Stimulated activated CD8-positive, alpha-beta memory T cell treated with anti-CD3 and anti-CD28 coated beads, Interleukin-2, amount 100 ng/mL, for 48 hours (primary cell): ENCODE measurements around the gene CHST11.
"Not testable (repeated sequence)": the region's sequence is repeated elsewhere in the genome, so short reads cannot be mapped to it uniquely, and the experiment has no call there.

Experiments
- DNase-seq, 2 donors: peaks; one replicate each; pipeline ENCODE4 v3.0.0-alpha.2; 2020; ENCODE audit warnings: low read depth in 2 of 2

Gene CHST11

DNA sequence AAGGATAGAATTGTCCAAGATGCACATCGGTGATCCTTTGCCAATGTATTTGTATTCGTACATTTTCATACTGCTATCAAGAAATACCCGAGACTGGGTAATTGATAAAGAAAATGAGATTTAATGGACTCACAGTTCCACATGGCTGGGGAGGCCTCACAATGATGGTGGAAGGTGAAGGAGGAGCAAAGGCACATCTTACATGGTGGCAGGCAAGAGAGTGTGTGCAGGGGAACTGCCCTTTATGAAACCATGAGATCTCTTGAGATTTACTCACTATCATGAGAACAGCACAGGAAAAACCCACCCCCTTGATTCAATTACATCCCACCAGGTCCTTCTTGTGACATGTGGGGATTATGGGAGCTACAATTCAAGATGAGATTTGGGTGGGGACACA is 107.9 kb downstream of the CHST11 start:
- not testable (repeated sequence) for DNase-seq

DNA sequence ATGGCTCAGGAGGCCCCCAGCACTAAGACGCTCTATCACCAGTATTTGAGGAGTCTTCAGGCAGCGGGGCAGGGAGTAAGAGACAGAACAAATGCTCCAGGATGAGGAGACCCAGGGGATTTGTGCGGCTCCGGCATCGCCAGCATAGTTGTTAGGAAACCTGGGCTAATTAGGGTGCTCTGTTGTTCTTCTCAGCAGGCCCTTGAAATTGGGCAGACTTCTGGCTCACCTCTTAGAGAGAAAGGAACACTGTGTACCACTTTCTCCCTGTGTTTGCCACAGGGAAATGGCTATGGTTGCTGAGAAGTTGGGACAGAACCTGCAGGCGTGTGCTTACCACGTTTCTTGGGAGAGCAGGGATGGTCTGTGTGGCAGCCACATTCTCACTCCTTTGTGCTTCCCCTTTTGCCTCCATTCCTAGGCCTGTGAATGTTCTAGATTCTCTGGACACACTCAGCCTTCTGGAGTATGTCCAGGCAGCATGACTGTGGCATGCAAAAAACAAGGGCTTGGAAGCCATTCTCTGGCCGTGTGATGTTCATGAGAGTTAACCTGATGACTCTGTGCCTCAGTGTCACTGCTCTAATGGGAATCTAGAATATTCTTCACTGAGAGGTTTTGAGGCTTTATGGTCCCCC is 109.0 kb downstream of the CHST11 start:
- DNase-seq, result no peak

DNA sequence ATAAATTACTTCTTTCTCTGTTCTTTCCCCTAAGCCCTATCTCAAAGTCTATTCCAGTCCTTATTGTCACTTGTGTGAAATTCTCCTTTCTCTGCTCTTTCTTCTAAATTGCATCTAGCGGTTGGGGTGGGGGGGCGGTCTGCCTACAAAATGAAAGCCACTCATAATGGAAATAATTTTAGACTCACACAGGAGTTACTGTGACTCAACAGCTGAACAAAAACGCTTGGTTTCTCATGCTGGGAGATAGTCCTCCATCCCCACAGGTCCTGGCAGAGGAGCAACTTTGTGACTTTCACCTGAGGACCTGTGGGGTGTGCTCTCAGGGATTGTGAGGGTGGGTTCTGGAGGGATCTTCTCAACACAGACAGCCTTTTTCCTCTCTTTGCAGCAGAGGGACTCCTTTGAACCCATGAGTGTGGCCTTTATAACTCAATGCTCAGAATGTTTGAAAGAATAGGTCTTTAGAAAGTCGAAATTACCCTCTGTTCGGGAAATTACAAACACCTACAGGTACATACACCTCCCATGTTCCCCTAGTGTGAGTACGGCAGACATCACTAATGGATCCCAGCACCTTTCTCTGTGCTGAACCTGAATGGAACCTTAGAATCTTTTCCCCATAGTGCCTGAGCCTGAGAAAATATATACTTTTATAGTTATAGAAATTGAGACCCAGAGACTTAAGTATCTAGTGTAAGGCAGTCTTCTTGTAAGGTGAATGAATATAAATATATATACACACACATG is 109.7 kb downstream of the CHST11 start:
- peak; percentile 14 to 22 for DNase-seq

DNA sequence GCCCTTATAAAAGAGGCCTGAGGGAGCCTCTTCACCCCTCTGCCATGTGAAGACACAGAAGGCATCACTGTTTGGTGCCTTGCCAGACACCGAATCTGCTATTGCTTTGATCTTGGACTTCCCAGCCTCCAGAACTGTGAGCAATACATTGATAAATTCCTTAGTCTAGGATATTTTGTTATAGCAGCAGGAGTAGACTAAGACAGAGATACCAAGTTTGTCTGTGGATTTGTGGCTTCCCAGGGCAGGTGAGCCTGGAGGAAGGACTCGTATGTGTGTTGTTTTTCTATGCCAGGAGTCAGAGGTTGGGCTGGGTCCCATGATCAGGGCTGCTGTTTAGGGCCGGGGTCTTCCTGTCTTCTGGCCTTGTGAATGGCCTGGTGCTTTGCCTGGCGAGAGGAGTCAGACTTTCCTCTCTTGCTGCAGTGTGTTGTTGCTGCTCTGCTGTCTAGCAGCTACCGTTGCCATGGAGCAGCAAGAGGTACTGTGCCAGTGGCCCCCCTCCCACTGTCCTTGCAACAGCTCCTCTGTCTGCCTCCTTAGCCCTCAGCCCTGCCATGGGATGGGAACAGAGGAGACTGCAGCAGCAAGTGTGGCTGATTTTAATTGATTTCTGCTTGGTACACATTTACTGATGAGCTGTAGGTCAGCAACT is 111.2 kb downstream of the CHST11 start:
- DNase-seq, result no peak

DNA sequence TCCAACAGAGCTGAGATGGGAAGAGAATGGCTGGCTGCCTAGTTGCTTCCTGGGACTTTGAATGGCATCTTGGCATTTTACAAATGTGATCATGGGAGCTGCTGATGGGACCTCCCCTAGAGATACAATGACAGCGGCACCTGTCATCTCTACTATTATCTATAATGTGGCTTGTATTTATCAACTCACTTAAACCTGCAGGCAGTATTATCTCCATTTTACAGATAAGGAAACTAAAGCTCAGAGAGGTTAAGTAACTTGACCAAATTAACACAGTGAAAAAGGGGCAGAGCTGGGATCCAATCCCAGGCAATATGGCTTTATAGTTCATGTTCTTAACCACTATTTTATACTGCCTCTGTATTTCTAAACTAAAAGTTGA is 111.7 kb downstream of the CHST11 start:
- DNase-seq, result no peak

DNA sequence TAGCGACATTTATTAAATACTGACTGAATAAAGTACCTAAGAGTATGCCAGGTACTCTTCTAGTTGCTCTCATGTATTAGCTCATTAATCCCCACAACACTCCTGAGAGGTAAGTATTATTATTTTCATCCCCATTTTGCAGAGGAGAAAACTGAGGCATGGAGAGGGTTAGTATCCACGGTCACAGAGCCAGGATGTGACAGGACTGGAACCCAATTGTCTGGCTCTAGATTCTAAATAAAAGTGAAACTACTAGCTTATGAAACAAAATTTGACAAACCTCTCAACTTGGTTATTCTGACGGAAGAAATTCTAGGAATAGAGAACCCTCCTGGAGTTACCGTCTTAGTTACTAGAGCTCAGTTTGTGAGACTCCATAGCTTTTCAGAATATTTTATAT is 112.2 kb downstream of the CHST11 start:
- DNase-seq, result no peak

DNA sequence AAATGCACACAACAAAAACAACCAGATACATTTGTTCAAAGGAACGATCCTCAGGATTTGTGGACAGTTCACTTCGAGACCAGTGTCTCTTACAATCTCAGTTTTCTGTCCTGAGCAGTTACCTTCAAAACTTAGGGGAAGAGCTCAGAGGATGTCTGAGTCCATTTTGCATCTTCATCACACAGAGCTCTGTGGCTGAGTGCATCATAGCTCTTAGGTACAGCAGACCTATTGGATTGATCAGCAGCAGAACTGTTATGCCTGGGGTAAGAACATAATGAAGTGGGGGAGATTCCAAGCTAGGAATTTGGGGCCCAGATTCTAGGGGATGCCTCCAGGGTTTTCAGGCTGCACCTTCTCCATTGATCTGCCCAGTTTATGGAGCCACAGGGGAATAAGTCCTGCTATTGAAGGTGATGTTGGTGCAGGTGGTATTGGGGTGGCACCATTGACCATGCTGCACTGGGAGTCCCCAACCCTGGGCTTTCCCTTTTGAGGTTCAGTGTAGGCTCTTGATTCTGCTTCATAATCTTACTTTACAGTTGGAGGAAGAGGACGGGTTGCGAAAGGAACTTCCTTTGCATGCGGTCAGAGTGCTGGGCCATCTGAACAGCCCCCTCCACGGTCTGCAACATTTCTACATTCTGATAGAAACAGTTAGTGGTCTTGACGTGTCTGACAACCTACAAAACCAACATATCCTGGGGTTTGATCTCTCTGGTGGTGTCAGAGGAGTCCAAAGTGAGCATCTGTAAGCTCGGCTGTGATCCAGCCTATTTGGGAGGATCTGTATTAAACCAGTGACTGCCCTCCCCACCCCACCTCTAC is 112.8 kb downstream of the CHST11 start:
- peak; percentile 14 to 34 for DNase-seq

DNA sequence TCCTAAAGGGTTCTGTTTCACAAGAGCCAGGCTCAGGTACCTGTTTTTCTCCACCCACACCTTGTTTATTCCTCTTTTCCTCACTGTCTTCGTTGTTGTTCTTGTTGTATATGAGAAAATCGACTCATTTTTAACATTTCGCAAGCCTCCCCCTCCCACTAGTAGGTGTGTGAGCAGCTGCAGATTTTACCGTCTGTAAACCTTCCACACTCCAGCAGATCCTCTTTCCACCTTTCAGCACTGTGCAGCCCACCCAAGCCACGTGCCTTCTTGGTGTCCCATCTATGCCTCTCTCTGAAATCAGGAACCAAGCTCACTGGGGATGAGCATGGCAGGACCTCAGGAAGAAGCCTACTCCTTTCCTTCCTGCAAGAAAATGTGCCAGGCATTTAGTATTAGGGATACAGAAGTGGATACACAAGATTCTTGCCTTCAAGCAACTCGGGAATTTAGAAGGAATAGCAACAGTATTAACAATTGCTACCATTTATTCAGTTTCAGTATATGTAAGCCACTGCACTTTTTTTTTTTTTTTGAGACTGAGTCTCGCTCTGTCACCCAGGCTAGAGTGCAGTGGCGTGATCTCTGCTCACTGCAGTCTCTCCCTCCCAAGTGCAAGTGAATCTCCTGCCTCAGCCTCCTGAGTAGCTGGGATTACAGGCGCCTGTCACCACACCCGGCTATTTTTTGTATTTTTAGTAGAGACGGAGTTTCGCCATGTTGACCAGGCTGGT is 113.6 kb downstream of the CHST11 start:
- DNase-seq, result no peak

DNA sequence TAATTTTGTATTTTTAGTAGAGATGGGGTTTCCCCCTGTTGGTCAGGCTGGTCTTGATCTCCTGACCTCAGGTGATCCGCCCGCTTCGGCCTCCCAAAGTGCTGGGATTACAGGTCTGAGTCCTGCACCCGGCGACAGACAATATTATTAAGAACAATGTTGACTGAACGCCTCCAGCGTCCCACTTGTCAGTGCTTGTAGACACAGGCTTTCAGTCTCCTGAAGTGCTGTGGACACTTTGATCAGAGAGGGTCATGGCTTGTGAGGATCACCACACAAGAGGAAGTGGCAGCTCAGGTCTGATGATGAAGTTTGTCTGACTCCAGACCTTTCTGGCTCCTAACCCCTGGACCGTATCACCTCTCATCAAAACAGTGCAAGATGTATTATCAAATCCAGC is 114.6 kb downstream of the CHST11 start:
- DNase-seq, result no peak

DNA sequence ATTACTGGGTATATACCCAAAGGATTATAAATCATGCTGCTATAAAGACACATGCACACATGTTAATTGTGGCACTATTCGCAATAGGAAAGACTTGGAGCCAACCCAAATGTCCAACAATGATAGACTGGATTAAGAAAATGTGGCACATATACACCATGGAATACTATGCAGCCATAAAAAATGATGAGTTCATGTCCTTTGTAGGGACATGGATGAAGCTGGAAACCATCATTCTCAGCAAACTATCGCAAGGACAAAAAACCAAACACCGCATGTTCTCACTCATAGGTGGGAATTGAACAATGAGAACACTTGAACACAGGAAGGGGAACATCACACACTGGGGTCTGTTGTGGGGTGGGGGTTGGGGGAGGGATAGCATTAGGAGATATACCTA is 117.6 kb downstream of the CHST11 start:
- DNase-seq, result not testable (repeated sequence)

DNA sequence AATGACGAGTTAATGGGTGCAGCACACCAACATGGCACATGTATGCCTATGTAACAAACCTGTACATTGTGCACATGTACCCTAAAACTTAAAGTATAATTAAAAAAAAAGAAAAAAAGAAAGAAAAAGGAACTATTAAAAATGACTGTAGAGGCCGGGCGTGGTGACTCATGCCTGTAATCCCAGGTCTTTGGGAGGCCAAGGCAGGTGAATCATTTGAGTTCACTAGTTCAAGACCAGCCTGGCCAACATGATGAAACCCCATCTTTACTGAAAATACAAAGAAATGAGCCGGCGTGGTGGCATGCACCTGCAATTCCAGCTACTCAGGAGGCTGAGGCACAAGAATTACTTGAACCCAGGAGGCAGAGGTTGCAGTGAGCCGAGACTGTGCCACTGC is 118.0 kb downstream of the CHST11 start:
- not testable (repeated sequence) for DNase-seq

DNA sequence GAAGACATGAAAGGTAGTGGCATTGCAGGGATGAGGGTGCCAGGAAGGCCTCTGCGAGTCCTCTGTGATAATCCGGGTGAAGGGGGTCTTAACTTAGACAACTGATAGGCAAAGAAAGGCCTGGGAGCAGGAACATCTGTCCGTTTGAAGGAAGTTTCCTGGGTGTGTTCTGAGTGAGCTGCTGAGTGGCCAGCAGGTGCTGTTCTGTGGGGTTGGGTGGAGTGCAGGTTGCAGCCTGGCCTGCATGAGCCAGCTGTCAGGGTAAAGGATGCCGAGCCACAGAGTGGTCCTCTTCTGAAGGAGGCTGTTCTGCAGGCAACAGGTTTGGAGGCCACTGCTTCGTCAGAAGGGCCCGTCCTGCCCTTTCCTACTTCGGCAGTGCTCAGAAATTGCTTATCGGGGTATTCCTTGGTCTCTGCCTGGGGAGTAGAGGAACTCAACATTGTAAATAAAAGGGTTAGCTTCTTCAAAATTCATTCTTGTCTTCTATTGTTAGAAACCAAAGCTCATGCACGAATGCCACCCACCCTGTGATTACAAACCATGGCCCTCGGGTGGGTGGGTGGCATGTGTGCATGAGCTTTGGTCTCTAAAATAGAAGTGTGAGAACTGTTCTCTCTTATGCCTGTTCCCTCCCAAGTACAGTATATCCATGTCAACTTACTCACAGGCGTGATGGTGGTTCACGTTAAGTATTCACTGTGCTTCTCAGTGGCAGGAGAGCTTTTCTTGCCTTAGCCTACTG is 118.9 kb downstream of the CHST11 start:
- DNase-seq, result no peak

DNA sequence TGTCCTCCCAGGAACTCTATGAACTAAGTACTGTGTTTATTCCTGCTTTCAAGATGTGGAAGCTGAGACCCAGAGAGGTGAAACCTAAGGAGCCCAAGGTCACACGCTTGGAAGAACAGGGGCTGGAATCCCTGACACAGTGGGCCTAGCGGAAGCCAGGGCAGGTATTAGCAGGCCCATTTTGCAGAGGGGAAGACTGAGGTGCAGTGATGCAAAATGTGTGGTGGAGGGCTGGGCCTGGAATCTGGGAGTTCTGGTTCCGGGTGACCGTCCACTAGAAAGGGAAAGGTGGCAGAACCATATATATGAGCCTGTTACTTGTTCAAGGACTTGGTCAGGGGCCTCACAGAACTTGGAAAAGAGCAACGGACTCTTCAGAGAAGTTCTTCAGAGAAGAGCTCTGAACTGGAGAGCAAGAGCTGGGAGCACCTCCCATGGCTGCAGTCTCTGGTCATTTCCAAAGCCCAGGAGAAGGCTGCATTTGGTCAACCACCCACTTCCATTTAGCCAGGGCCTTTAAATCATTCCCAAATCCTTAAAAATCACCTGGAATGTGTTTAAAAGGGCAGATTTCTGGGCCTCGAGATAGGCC is 119.5 kb downstream of the CHST11 start:
- DNase-seq, result no peak

DNA sequence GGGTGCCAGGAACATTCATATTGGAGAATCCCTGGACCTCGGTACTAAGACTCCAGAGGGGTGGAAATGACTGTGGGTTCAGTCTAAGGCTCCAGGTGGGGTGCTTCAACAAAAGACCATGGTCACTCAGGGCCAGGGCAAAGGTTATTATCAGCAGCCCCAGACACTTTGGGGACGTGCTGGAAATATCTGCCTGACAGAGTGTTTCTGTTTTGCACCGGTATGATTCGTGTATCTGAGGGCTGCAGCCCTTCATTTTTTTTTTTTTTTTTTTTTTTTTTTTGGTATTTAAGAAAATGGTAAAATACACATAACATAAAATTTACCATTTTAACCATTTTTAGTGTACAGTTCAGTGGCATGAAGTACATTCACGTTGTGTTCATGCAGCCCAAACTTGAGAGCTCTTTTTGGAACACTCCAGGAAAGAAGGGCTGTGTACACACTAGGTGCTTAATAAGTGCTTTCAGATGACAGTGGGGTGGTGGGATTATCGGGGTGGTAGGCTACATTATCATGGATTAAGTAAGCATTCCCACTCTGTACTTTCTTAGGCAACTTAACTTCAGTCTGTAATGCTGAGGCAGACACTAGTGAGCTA is 120.3 kb downstream of the CHST11 start:
- no peak for DNase-seq

DNA sequence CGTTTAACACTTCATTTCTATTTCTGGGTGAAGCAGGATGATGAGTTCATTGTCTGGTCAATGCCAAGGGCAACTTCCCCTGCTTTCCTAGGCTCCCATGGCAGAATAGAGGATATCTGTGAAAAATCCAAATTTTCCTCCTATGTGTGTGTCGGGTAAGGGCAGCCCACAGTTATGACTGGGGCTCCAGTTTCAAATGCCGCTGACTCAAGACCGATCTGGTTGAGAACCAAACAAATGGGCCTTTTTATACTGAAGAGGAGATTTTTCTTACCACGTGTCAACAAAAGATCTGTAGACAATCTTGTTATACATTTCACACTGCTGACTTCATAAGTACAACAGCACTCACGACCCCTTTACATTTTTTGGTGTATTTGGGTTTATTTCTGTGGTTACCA is 120.8 kb downstream of the CHST11 start:
- no peak for DNase-seq

DNA sequence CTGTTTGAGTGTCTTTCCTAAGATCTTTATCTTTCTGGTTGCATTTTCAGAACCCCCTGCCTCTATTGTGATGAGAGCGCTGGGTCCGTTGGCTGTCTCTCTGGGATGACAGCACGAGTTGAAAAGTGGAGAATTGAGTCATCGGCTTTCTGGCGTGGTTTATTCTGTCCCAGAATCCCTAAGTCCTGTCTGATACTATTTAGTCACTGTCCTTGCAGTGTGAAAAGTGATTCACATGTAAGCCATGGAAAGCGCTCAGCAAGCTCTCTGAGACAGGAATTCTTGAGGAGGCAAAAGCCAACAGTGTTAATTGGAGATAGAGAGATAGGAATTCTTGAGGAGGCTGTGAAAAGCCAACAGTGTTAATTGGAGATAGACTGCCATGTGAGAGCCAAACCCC is 121.7 kb downstream of the CHST11 start:
- peak in 1 of 2 donors; percentile 28 for DNase-seq

DNA sequence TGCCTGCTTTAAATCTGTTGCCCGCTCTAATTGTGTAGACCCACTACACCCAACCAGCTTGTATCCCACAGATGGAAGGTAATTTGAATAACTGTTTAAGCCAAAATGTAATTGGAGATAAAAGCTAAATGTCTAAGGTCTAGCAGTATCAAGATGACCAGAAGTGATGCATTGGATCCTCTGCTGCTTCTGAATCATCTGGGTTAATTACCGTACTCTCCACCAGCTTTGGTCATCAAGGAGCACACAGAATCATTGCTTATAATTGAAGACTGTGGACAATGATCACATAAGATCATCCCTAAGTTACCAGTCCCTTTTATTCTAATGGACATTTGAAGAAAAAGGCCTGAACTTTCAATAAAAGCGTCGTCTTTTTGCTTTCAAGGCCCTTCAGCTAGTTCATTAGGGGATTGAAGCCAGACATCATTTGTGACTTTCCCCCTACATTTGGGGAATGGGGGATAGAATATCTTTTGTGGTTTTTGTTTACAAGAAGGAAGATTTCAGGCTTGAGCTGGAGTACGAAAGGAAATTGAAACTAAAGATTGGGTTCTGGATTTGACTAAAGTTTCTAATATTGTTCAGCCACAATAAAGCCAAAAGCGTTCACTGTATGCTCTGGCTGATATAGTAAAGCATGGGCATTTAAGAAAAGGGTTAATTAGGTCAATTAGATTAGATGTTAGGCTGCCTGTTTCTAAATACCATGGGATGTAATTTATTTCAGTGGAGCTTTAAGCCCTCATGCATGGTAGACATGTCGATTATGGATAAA is 123.2 kb downstream of the CHST11 start:
- no peak for DNase-seq

DNA sequence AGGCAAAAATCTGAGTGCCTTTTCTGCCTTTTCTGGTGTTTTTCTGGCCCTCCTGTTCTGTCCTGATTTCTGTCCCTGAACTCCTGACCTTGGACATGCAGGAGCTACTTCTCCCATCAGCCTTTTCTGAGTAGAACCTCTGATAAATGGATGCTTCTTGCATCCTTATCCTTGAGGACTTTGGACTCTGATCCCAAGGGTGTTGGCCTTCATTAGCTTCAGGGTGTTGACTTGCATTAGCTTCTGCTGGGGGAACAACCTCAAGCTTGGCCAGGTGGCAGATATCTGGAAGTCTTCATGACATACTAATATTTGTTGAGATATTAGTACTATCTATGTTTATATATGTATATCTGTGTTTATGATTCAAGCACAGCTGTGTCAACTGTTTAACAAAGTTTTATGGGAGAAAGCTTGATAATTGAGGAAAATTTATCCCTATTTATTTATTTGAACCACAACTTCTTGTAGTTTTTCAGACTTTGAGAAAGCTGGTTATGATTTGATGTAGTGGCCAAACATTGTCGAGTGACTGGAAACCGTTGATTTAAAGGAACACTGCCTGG is 124.3 kb downstream of the CHST11 start:
- no peak for DNase-seq

DNA sequence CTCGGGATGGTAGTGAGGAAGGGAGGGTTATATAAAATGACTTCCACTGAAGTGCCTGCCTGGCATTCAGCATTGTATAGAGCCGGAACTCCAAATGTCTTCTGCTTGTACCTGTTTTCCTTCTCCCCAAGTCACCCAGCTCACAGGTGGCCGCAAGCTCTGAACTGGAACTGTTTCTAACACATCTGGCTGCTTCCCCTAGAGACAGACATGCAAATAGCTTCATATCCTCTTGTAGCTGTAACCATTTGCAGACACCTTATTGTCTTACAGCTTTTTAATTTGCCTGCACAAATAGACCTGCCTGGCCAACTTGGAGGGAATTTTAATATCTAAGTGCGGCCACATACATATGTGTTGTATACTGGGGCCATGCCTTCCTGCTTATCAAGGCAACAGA is 126.0 kb downstream of the CHST11 start:
- no peak for DNase-seq
